GM19395 (cell line): ENCODE data around the gene TRAF1.

Experiments used
- ATAC-seq: cut with Tn5 transposase; IDR thresholded peaks from one replicate; pipeline ENCODE4 v1.9.1; 2021; ENCODE audit warnings: mild to moderate bottlenecking, moderate library complexity; ENCODE audit not compliant: unreplicated experiment

TRAF1 gene

GRCh38 chr9:120941046-120941770 lies 14.6 kb upstream of the TRAF1 start:
- ATAC-seq: no peak

- ATAC-seq: no peak
These were observed 14.0 kb upstream of the TRAF1 start for GRCh38 chr9:120940573-120940972.

DNA sequence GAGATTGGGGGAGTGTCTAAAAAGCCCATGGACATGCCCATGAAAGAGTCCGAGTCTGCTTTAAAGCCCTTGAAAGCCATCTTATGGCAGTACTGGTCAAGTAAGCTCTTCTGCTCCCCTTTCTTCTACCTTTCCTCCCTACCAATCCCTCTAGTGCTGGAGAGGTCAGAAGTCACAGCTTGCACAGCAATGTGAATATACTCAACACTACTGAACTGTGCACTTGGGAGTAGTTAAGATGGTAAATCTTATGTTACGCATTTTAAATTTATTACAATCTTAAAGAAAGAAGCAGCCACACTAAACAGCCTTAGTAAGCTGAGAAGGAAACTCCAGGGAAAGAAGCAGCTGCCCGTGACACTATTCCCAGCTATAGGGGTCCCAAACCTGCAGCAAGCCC lies 12.3 kb upstream of the TRAF1 start:
- ATAC-seq: no peak

DNA sequence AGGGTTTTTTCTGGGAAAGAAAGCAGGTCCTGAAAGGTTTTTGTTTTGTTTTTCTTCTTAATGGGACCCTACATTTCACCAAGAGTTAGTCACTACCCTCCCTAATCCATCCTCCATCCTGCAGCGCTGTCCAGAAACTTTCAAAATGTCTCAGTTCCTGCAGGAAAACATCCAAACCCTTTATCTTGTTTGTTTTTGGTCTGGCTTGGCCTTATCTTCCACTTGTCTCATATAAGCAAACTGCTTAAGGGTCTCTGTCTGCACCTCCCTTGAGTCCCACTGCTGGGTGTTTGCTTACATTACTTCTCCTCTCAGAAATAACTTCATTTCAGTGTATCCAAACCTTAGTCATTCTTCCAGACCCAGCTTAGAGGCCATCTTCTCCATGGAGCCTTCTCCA lies 11.0 kb upstream of the TRAF1 start:
- no peak for ATAC-seq

DNA sequence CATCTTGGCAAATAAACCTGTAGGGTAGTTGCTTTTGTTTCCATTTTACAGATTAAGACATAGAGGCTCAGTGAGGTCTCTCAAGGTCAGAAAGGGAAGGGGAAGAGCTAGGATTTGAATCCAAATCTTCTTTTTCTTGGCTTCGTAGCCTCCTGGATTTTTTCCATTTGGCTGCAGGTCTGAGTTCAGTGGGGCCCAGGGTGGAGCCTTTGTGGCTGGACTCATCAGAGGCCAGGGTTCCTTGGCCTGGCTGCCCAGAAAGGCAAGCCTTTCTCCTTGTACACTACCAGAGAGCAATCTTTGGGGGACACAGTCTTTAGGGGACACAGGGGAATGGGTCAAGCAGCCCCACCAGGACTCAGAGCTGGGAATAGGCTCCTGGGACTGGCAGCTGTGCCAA lies 10.5 kb upstream of the TRAF1 start:
- ATAC-seq: no peak

DNA sequence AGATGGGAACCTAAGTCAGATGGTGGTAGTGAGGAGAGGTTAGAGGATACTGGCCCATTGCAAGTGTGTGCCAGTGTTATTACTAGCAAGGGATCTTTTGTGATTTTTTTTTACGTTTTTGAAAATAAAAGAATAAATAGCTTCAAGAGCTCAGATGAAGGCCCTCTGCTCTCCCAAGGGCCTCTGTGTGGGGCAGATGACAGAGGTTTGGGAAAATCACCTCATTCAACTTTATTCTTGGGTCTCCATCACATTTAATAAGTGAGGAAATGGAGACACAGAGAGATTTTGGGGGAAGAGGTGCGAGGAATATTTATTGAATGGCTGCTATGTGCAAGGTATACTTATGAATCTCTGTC lies 10.1 kb upstream of the TRAF1 start:
- no peak for ATAC-seq

GRCh38 chr9:120936011-120936763 lies 9.6 kb upstream of the TRAF1 start:
- ATAC-seq: no peak

DNA sequence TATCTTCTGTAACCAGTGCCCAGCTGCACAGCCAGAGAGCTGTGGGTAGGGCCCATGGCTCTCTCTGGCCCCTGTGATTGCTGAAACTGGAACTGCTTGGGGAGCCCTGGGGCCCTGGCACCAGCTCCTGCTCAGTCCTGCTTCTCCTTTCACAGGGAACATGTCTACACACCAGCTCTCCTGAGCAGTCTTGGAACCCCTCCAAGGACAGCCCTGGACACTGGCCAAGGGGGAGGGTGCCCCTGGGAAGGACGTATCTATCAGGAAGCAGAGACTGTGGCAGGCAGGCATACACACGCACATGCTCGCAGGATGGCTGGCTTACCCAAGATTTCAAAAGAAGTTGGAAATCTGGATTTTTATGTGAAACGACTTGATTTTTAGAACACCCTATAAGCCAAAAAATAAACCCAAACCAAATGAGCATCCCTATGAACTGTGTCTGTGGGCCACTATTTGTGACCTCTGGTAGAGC lies 8.8 kb upstream of the TRAF1 start:
- ATAC-seq: no peak

DNA sequence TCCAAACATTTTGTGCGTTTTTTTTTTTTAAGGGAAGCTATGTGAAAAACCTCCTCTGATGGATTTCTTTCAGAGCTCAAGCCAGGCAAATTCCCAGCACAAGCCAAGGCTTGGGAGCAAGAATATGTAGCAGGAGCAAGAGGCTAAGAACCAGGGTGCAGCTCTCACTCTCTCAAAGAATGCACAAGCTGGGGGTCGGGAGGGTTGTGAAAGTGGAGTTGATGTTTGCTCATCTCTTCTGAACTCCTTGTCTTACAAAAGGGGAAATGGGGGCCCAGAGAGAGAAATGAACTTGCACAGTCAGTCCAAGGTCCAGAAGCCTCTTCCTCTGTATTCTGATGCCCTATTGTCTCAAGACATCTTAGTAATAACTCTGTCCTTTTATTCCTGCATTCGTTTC lies 7.7 kb upstream of the TRAF1 start:
- ATAC-seq: no peak

GRCh38 chr9:120933310-120934055 lies 6.9 kb upstream of the TRAF1 start:
- ATAC-seq: no peak

- ATAC-seq: peak; percentile 1
These were observed 5.7 kb upstream of the TRAF1 start for GRCh38 chr9:120932086-120932823.

- peak; percentile 61 for ATAC-seq
These were observed 4.9 kb upstream of the TRAF1 start for GRCh38 chr9:120931231-120932085.

DNA sequence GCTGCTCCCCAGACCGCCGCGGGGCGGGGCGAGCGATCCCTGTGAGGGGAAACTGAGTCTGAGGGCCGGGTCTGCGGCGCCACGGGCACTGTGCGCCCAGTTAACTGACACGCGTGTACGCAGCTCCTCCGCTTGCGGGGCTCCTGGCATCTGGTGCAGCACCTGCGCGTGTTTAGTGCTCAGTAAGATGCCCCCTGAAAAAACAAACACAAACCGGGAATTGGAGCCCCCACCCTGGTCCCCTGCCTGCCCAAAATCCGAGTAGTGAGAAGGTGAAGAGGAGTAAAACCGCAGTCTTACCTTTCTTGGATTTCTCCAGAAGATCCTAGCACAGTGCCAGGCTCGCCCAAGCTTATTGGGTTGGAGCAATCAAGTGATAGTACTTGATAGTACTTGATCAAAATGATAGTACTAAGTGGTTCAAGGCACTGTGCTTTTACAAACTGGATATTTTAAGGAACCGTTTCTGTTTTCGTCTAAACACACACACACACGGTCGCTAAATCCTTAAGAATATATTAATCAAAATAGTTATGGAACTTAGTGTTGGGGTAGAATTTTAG lies 2.7 kb upstream of the TRAF1 start:
- ATAC-seq: no peak

DNA sequence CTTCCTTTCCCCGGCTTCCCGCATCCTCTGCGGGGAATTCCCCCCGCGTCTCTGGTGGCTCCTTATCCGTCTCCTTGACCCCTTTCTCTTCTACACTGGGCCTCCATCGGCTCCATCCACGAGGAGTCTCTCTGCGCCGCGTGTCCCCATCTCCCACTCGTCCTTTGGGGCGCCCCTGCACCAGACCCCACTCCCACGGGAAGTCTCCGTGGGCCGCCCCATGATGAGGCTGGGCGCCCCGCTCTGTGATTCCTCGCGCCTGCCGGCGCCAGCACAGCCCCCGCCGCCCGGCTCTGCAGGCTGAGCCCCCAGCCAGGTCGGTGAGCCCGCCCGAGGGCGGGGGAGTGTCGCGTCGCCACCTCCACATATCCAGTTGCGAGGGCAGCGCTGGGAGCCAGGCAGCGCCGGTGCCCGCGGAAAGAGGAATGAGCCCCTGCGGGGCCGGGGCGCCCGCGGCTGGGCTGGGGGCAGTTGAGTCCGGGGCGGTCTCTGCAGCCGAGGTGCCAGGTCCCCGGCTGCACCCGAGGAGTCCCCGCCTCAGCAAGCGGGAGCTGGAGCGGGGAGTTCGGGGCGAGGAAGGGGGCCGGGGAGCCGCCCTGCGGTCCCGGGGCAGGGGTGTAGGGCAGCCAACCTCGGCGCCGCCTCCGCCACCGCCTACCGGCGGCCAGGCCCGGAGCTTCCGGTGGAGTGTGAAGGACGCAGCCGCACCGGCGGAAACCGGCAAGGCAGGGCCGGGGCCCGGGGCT lies 2.1 kb upstream of the TRAF1 start:
- ATAC-seq: no peak

DNA sequence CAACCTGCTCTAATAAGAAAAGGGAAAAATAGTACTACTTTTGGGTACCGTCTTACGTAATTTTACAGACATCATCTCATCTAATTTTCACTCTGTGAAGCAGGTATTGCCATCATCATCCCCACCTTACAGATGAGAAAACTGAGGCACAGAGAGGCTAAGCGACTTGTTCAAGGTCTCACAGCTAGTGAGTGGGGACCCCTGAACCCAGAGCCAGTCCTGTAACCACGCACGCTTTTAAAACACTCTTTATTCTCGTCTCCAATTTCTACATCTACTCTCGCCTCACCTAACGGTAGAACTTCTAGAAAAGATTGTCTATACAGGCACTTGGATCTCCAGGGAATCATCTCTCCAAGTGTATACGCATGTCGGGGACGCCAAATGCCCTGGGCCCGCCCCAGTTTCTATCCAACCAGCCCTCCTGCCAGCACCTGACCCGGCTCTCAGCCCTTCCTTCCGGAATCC lies 1.5 kb upstream of the TRAF1 start:
- ATAC-seq: no peak

DNA sequence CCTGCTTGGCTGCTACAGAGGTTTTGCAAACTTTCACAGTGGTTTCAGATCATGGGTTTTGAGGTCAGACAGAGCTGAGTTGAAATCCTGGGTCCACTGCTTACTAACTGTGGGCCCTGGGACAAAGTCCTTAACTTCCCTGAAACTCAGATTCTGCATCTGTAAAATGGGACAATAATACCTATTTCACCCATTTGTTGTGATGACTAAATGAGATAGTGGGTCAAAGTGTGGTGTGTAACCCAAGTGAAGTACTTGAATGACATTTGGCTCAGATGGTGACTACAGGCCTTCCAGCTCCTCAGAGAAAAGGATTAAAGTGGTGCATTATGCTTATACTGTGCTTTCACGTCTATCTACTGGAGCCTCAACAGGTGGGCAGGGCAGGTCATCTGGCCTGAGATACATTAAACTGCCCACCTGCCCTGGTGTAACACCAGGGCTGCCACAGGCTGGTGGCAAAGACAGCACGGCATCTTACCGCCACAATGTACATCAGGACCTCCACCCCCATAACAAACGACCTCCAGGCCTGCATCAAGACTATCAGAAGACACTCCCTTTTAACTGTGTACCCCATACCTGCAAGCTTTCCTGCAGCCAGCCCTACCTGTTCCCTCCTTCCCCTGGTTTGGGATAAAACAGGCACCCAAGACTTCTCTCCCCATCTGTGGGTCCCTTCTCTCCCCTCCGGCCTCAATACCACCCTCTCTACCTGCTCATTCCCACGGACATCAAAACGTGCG lies 846 bp upstream of the TRAF1 start:
- ATAC-seq: no peak

DNA sequence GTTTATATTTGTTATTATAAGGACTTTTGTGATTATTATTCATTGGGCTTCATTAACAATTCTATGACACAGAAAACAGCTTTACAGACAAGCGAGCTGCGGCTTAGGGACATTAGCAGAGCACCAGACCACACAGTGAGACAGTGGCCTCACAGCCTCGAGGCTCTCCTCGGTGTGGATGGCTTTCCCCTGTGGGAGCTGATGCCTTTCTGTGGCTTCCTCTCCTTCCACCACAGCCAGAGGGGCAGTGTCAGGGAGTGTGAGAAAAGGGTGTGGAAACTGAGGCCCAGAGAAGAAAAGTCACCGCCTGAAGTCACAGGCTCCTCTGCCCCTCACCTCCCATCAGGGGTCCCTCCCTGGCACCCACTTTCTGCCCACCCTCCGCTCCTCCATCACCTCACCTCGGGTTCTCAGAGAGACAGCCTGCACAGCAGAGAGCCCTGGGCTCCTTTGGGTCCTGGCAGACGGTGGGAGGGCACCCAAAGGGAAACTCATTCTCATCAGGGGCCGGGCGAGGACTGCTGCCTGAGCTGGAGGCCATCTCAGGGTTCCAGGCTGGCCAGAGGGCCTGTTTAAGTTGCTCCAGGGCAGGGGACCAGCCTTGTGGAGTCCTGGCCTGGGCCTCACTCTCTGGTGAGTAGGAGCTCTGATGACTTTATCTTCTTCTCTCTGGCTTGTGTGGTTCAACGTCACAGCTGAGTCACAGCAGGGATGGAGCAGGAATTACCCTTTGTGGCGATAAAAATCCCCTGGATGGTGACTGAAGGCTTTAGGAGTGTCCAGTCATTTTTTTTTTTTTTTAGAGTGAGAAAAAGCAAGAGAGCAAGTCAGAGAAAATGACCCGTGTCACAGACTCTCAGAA lies 830 bp downstream of the TRAF1 start:
- ATAC-seq: peak; percentile 44
